HG02938 (cell line): ENCODE results near the gene ATXN2L.
"Not testable (repeated sequence)": the region's sequence is repeated elsewhere in the genome, so short reads cannot be mapped to it uniquely, and the experiment has no call there.

Experiments used
- ATAC-seq: cut with Tn5 transposase; IDR thresholded peaks from one replicate; pipeline ENCODE4 v1.9.1; 2021; ENCODE audit warnings: mild to moderate bottlenecking, moderate library complexity; ENCODE audit not compliant: unreplicated experiment

ATXN2L gene

GRCh38 chr16:28822520-28823290 is at the start of gene ATXN2L:
TSS of gene ATXN2L (plus strand) at chr16:28822999. CDS start at chr16:28823260, 261 bp downstream.
- peak; percentile 43 for ATAC-seq

- ATAC-seq, result not testable (repeated sequence)
Observed at GRCh38 chr16:28781697-28782096, 41.1 kb upstream of the ATXN2L start.

GRCh38 chr16:28782357-28782756 is 40.4 kb upstream of the ATXN2L start:
- not testable (repeated sequence) for ATAC-seq

GRCh38 chr16:28802235-28803019 is 20.4 kb upstream of the ATXN2L start:
- not testable (repeated sequence) for ATAC-seq

GRCh38 chr16:28807445-28808120 is 15.2 kb upstream of the ATXN2L start:
- ATAC-seq, result not testable (repeated sequence)

GRCh38 chr16:28820016-28820415 is 2.8 kb upstream of the ATXN2L start:
- ATAC-seq, result no peak

- not testable (repeated sequence) for ATAC-seq
Observed at GRCh38 chr16:28820546-28820945, 2.3 kb upstream of the ATXN2L start.

GRCh38 chr16:28821874-28822519 is 802 bp upstream of the ATXN2L start:
- no peak for ATAC-seq

GRCh38 chr16:28823291-28823872 is 583 bp downstream of the ATXN2L start:
- ATAC-seq, result peak; percentile 22

GRCh38 chr16:28823873-28824716 is 1.3 kb downstream of the ATXN2L start:
- peak; percentile 58 for ATAC-seq

GRCh38 chr16:28824717-28824973 is 1.8 kb downstream of the ATXN2L start:
- ATAC-seq, result no peak

GRCh38 chr16:28826141-28826540 is 3.3 kb downstream of the ATXN2L start:
- ATAC-seq, result no peak

GRCh38 chr16:28829747-28830146 is 6.9 kb downstream of the ATXN2L start:
- ATAC-seq, result no peak

- no peak for ATAC-seq
Observed at GRCh38 chr16:28830531-28830930, 7.7 kb downstream of the ATXN2L start.

- ATAC-seq, result no peak
Observed at GRCh38 chr16:28834349-28834748, 11.6 kb downstream of the ATXN2L start.

- ATAC-seq, result no peak
Observed at GRCh38 chr16:28834873-28835863, 12.4 kb downstream of the ATXN2L start.

- no peak for ATAC-seq
Observed at GRCh38 chr16:28835864-28836760, 13.3 kb downstream of the ATXN2L start.

GRCh38 chr16:28836761-28837064 is 13.9 kb downstream of the ATXN2L start:
- ATAC-seq, result no peak
